ENCODE data around the gene WIPI1.

DNA sequence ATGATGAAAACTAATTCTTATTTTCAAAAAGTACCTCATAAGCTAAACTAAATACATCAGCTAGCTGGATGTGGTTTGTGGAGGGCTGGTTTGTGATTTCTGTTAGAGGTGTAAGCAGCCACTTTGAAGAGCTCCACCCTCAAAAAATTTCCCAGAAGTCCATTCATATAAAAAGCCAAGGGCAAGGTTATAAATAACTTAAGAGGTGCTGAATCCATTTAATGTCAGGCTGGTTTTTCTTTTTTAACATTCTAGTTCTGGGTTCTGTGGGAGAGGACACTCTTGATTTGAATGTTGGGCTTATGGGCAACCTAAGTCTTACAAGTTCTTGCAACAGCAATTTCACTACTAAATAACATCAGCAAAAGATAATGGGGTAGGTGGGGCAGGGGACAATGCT, 3.4 kb upstream of the WIPI1 start:
- no peak for TF ChIP-seq EZH2 (IDR thresholded peaks at IDR 0.05; ENCODE audit: borderline replicate concordance)
- TF ChIP-seq, protein P1, sequence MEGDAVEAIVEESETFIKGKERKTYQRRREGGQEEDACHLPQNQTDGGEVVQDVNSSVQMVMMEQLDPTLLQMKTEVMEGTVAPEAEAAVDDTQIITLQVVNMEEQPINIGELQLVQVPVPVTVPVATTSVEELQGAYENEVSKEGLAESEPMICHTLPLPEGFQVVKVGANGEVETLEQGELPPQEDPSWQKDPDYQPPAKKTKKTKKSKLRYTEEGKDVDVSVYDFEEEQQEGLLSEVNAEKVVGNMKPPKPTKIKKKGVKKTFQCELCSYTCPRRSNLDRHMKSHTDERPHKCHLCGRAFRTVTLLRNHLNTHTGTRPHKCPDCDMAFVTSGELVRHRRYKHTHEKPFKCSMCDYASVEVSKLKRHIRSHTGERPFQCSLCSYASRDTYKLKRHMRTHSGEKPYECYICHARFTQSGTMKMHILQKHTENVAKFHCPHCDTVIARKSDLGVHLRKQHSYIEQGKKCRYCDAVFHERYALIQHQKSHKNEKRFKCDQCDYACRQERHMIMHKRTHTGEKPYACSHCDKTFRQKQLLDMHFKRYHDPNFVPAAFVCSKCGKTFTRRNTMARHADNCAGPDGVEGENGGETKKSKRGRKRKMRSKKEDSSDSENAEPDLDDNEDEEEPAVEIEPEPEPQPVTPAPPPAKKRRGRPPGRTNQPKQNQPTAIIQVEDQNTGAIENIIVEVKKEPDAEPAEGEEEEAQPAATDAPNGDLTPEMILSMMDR (IDR thresholded peaks at IDR 0.05; ENCODE audit: poor library complexity), result no peak
